NT2/D1 (cell line): Measurements from ENCODE around the gene FAM9C.

Experiments used
- SUZ12 ChIP-seq: IDR thresholded peaks from 2 replicates; pipeline ENCODE4 v1.6.1; 2011; ENCODE audit not compliant: insufficient read length, insufficient read depth; ENCODE audit errors: extremely low read depth
- YY1 ChIP-seq: IDR thresholded peaks from 2 replicates; pipeline ENCODE4 v1.6.1; 2011; ENCODE audit not compliant: insufficient read length, insufficient read depth
- ZNF274 ChIP-seq: IDR thresholded peaks from 2 replicates; pipeline ENCODE4 v1.6.1; 2011; ENCODE audit warnings: mild to moderate bottlenecking, low read depth, low read length

- TF ChIP-seq YY1 (no peak), SUZ12 (no peak), ZNF274 (no peak)
Measured at GRCh38 chrX:13009273-13009672, 35.1 kb downstream of the FAM9C start.
